K562 treated with DMSO at 1 percent for 24 hours (cell line): ENCODE results near the gene JAM2. TPM values are rescaled to one million over a fixed set of nuclear protein-coding genes. Genes with fewer than 3 reads are reported as not detected.

Source experiments
- total RNA-seq: library from RNA; unstranded; fragments of 300-600 nt; gene quantifications from 2 replicates; pipeline ENCODE4 v1.2.3, GENCODE V29; 2022; ENCODE audit warnings: low read depth; ENCODE audit not compliant: insufficient read depth

Gene JAM2
- 0.14 and 0.15 TPM in 2 replicates for total RNA-seq

GRCh38 chr21:25638660-25639550 lies at the start of gene JAM2:
JAM2 (plus strand) TSS chr21:25639258; CDS start chr21:25639822, 564 bp downstream.

GRCh38 chr21:25607151-25608043 lies 31.7 kb upstream of the JAM2 start, which contains the start of gene MRPL39:
MRPL39 (minus strand) TSS chr21:25607481; CDS start chr21:25607475, 6 bp downstream.

DNA sequence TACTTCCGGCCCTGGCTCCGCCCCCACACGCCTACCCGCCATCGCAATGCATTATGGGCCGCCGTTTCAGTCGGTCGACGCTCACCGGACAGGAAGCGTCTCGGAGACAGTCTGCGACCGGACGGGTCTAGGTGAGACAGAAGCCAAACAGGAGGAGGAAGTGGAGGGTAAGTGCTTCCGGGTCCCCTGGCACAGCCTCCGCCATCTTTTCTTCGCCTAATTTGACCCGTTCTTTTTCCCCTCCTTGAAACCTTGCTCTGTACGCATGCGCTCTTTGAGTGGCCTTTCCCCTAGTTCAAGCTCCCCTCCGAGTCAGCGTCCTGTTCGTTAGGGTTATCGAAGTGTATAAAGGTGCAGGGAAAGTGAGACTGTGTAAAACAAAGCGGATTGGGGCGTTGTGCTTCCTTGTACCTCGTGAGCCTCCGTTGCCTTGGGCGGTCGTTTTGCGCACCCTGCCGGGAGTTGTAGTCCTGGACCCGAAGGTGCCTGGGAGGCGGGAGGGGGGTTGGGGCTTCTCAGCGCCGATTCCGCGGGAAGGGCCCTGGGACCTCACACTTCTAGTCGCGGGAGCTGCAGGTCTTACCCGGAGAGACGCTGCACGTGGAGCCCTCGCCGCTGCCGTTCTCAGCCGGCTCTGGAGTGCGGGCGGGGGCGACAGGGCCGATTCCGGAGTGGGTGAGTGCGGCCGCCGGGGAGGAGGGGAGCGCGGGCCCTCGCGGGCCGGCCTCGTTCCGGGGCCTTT lies 96.0 kb downstream of the JAM2 start, which contains the start of the genes ATP5PF and GABPA:
Gene ATP5PF, minus strand, starts transcription at position 1 of the 742 bp plus-strand sequence. CDS start 5,110 bp downstream, outside the sequence.
Gene GABPA, plus strand, starts transcription at position 69 of the 742 bp plus-strand sequence. CDS start 6,627 bp downstream, outside the sequence.

Other genes with a start within 250 kb of the JAM2 start
- gene MRPL39, start 31.8 kb upstream of the JAM2 start, total RNA-seq = 36.7 and 39.2 TPM in 2 replicates
- 162 and 172 TPM in 2 replicates for gene ATP5PF, start 95.6 kb downstream of the JAM2 start, total RNA-seq
- 9.6 and 11.1 TPM in 2 replicates for gene GABPA, start 95.7 kb downstream of the JAM2 start, total RNA-seq